Retinal pigment epithelial cell (primary cell): ENCODE measurements around the gene EXOC2.

Experiments
- DNase-seq: peaks from one replicate; pipeline ENCODE4 v3.0.0-alpha.2; 2010; ENCODE audit warnings: low read depth
- H3K4me3 ChIP-seq: 2 replicates; pipeline ENCODE4 v1.5.1; 2011; ENCODE audit warnings: mild to moderate bottlenecking, low read length, control low read depth, moderate library complexity
- CTCF ChIP-seq: conservative IDR thresholded peaks from 2 replicates; pipeline ENCODE4 v1.5.1; 2011; ENCODE audit warnings: low read depth, low read length, control low read depth, inconsistent platforms

Gene EXOC2

GRCh38 chr6:493840-494239 is 199.1 kb downstream of the EXOC2 start:
- no peak for DNase-seq
- no peak overlapping the region for H3K4me3 ChIP-seq
- no peak for TF ChIP-seq CTCF

- no peak for TF ChIP-seq CTCF
- DNase-seq = no peak
- H3K4me3 ChIP-seq = no peak overlapping the region
Measured at GRCh38 chr6:492816-493414, 200.0 kb downstream of the EXOC2 start.

GRCh38 chr6:492178-492577 is 200.8 kb downstream of the EXOC2 start:
- TF ChIP-seq CTCF = no peak
- DNase-seq = no peak
- no peak overlapping the region for H3K4me3 ChIP-seq

- no peak for DNase-seq
- no peak for TF ChIP-seq CTCF
- no peak overlapping the region for H3K4me3 ChIP-seq
Measured at GRCh38 chr6:491233-491632, 201.7 kb downstream of the EXOC2 start.

- H3K4me3 ChIP-seq = no peak overlapping the region
- no peak for DNase-seq
- no peak for TF ChIP-seq CTCF
Measured at GRCh38 chr6:490251-491037, 202.5 kb downstream of the EXOC2 start.

- DNase-seq = no peak
- no peak overlapping the region for H3K4me3 ChIP-seq
- TF ChIP-seq CTCF = no peak
Measured at GRCh38 chr6:489762-490161, 203.2 kb downstream of the EXOC2 start.

- H3K4me3 ChIP-seq = no peak overlapping the region
- TF ChIP-seq CTCF = no peak
- DNase-seq = no peak
Measured at GRCh38 chr6:489001-489400, 203.9 kb downstream of the EXOC2 start.
